Stimulated activated CD8-positive, alpha-beta memory T cell treated with anti-CD3 and anti-CD28 coated beads, Interleukin-4, amount 100 ng/mL, for 1 hour (primary cell): ENCODE measurements around the gene CYBA.

Source experiments
- DNase-seq, 2 donors: peaks; one replicate each; pipeline ENCODE4 v3.0.0-alpha.2; 2020; ENCODE audit warnings: low read depth in 2 of 2, low spot score in 1 of 2

Gene CYBA

DNA sequence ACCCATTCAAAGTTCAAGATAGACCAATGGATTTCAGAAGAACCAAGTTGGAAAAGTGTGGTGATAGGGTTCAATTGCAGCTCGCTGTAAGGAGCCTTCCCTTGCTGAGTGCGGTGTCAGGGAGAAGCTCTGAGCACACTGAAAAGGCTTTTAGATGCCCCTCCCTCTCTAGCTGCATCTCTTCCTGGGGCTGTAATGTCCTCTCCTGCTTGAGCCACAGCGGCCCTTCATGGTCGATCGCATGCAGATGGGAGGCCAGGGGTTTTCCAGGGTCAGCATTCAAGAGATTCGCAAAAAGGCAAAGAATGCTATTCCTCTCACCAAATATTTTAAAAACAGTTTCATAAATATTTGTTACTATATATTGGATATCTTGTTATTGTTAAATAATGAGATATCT is 56.9 kb downstream of the CYBA start:
- no peak for DNase-seq

DNA sequence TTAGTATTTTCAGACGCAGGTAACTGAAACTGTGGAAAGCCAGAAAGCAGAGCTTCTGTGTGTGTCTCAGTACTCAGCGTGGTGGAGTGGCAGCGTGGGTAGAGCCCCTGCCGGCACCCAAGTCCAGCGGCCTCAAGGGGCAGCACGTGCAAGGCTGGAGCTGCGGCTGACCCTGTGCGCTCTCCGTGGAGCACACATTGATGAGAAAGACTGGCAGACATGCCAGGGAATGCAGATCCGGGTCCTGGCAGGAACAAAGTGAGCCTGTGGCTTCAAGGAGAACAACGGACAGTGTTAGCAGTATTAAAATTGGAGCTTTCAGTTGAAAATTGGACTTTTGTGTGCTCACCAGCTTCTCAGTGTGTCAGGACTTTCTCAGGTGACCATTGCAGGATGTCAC is 57.4 kb downstream of the CYBA start:
- no peak for DNase-seq
